Right lobe of liver (tissue), 6 donors: Measurements from ENCODE around the gene POPDC2. TPM values are rescaled to one million over a fixed set of nuclear protein-coding genes. Genes with fewer than 3 reads are reported as not detected.

ENCODE experiments used
- ATAC-seq, 4 donors: fragments of 200-7000 bp; cut with Tn5 transposase; one replicate each; pipeline ENCODE4 v1.9.1; 2020; ENCODE audit warnings: mild to moderate bottlenecking in 4 of 4, moderate library complexity in 4 of 4
- DNase-seq, 3 donors: peaks; one replicate each; pipeline ENCODE4 v3.0.0-alpha.2; 2020
- H3K27ac ChIP-seq, 3 donors: fragments of 200-600 bp; one replicate each; pipeline ENCODE4 v1.8.0; 2022
- H3K27me3 ChIP-seq, 2 donors: fragments of 200-600 bp; one replicate each; pipeline ENCODE4 v1.8.0; 2022
- H3K36me3 ChIP-seq, 4 donors: fragments of 200-600 bp; sonication (generic) in 1 of 4; one replicate each; pipeline versions ENCODE4 v1.5.1 to v1.8.0; 2017 to 2022; ENCODE audit warnings: control low read depth in 1 of 4
- H3K4me1 ChIP-seq, 4 donors: fragments of 200-600 bp; sonication (generic) in 1 of 4; one replicate each; pipeline versions ENCODE4 v1.5.1 to v1.8.0; 2017 to 2022; ENCODE audit warnings: control low read depth in 1 of 4
- H3K4me3 ChIP-seq, 3 donors: fragments of 200-600 bp; one replicate each; pipeline ENCODE4 v1.8.0; 2022
- H3K9me3 ChIP-seq, 4 donors: fragments of 200-600 bp; sonication (generic) in 1 of 4; one replicate each; pipeline versions ENCODE4 v1.5.1 to v1.8.0; 2017 to 2022; ENCODE audit warnings: control low read depth in 1 of 4
- CTCF ChIP-seq, 4 donors: fragments of 200-600 bp in 3 of 4; fragments of 450-650 bp in 1 of 4; IDR thresholded peaks; one replicate each; pipeline versions ENCODE4 v1.5.1 to v1.8.0; 2016 to 2022; ENCODE audit warnings: antibody characterized with exemption in 4 of 4, mild to moderate bottlenecking in 2 of 4
- POLR2A ChIP-seq: fragments of 450-650 bp; IDR thresholded peaks from one replicate; pipeline ENCODE4 v1.6.1; 2017; ENCODE audit warnings: antibody characterized with exemption, mild to moderate bottlenecking
- WGBS: methylation state at CpG from one replicate; pipeline ENCODE4 v1.1.6; 2018; ENCODE audit warnings: low coverage, low lambda C conversion rate; ENCODE audit not compliant: insufficient coverage; ENCODE audit errors: missing lambda C conversion rate; 5-methylcytosine and 5-hydroxymethylcytosine counted together
- intact Hi-C, 2 donors: fragments of 100-400 bp; cut with DNase I; formaldehyde crosslinking; loops; one replicate each; pipeline versions ENCODE4 v1.11.2 to v1.14.1; 2022
- total RNA-seq, 6 experiments: library from RNA; depleted of rRNA in 2 of 6; stranded (reverse); fragments of >200 nt in 2 of 6; fragmentation: NEBNext Ultra II Directional in 3 of 6; extraction: Animal tissue kit (Norgen Biotek cat#: 25700) in 3 of 6; gene quantifications; one replicate each; pipeline versions ENCODE4 v1.1.0 to v1.2.4, GENCODE V29; 2016 to 2023
- donor health status: DM: no; HTN: yes; CAD: no.
- donor health status: DM: no; HTN: no; CAD: no.
- donor health status: DM: no; HTN: no; CAD: no.
- donor health status: DM: no; HTN: yes; CAD: no.
- donor health status: DM: no; HTN: yes; CAD: no.

Gene POPDC2
- total RNA-seq, 6 experiments from 2014 or later, result 0.43 to 0.92 (median 0.68) TPM

- TF ChIP-seq CTCF (IDR thresholded peaks at IDR 0.05) (no peak), POLR2A (no peak)
- Histone ChIP-seq H3K4me3 (no peak overlapping the region), H3K27me3 (no peaks in the 10 kb centered on the region), H3K36me3 (peaks cover 0 to 3% (median 0%) of the 10 kb centered on the region in 4 donors), H3K9me3 (no peaks in the 10 kb centered on the region), H3K4me1 (no peaks in the 10 kb centered on the region), H3K27ac (no peak overlapping the region)
- no CpG with 5 or more reads among the region's 1 CpG for WGBS
- ATAC-seq (no peak), DNase-seq (no peak)
- intact Hi-C loops, result no loop called here
Measured at GRCh38 chr3:119613201-119613600, 47.2 kb downstream of the POPDC2 start.

GRCh38 chr3:119611664-119612063 lies 48.7 kb downstream of the POPDC2 start:
- intact Hi-C loops, result no loop called here
- Histone ChIP-seq H3K27me3 (no peaks in the 10 kb centered on the region), H3K27ac (no peak overlapping the region), H3K4me3 (no peak overlapping the region), H3K9me3 (no peaks in the 10 kb centered on the region), H3K4me1 (no peaks in the 10 kb centered on the region), H3K36me3 (peaks cover 0 to 3% (median 0%) of the 10 kb centered on the region in 4 donors)
- no peak for ATAC-seq
- no peak for TF ChIP-seq POLR2A
- no peak for TF ChIP-seq CTCF (IDR thresholded peaks at IDR 0.05)
- DNase-seq, result no peak
- 100% methylated on average over 1 of the region's 1 CpG for WGBS

- H3K9me3 ChIP-seq, result no peaks in the 10 kb centered on the region
- no peaks in the 10 kb centered on the region for H3K27me3 ChIP-seq
- peaks cover 0 to 3% (median 0%) of the 10 kb centered on the region in 4 donors for H3K36me3 ChIP-seq
- no peak overlapping the region for H3K4me3 ChIP-seq
- intact Hi-C loops, result no loop called here
- TF ChIP-seq POLR2A, result no peak
- TF ChIP-seq CTCF (IDR thresholded peaks at IDR 0.05), result no peak
- H3K27ac ChIP-seq, result no peak overlapping the region
- no peaks in the 10 kb centered on the region for H3K4me1 ChIP-seq
- ATAC-seq (no peak), DNase-seq (no peak)
- WGBS, result 52% methylated on average over 3 of the region's 6 CpGs
Measured at GRCh38 chr3:119609301-119609700, 51.1 kb downstream of the POPDC2 start.

- TF ChIP-seq POLR2A (no peak), CTCF (IDR thresholded peaks at IDR 0.05) (no peak)
- Histone ChIP-seq H3K4me1 (no peaks in the 10 kb centered on the region), H3K27me3 (no peaks in the 10 kb centered on the region), H3K27ac (no peak overlapping the region), H3K9me3 (no peaks in the 10 kb centered on the region), H3K36me3 (peaks cover 0 to 3% (median 0%) of the 10 kb centered on the region in 4 donors), H3K4me3 (no peak overlapping the region)
- DNase-seq (no peak), ATAC-seq (no peak)
- 94% methylated on average over 5 of the region's 6 CpGs for WGBS
- intact Hi-C loops, result no loop called here
Measured at GRCh38 chr3:119608405-119609000, 51.9 kb downstream of the POPDC2 start.
